HG03439 (cell line): ENCODE measurements around the gene CD81.

Source experiments
- ATAC-seq: cut with Tn5 transposase; IDR thresholded peaks from one replicate; pipeline ENCODE4 v1.9.1; 2021; ENCODE audit warnings: mild to moderate bottlenecking, moderate library complexity; ENCODE audit not compliant: unreplicated experiment

Gene CD81

GRCh38 chr11:2400762-2401435, 23.8 kb downstream of the CD81 start:
- peak; percentile 10 for ATAC-seq

GRCh38 chr11:2401436-2401984, 24.4 kb downstream of the CD81 start:
- ATAC-seq = no peak

- ATAC-seq = no peak
Measured at GRCh38 chr11:2402106-2402505, 25.0 kb downstream of the CD81 start.

- ATAC-seq = no peak
Measured at GRCh38 chr11:2402890-2403645, 26.0 kb downstream of the CD81 start.

GRCh38 chr11:2404735-2405196, 27.7 kb downstream of the CD81 start:
- no peak for ATAC-seq

- ATAC-seq = no peak
Measured at GRCh38 chr11:2406451-2406850, 29.3 kb downstream of the CD81 start.

- ATAC-seq = no peak
Measured at GRCh38 chr11:2406878-2407410, 29.8 kb downstream of the CD81 start.

- no peak for ATAC-seq
Measured at GRCh38 chr11:2408671-2409070, 31.6 kb downstream of the CD81 start.

GRCh38 chr11:2409126-2409525, 32.0 kb downstream of the CD81 start:
- no peak for ATAC-seq

- no peak for ATAC-seq
Measured at GRCh38 chr11:2409611-2410468, 32.7 kb downstream of the CD81 start.

- ATAC-seq = no peak
Measured at GRCh38 chr11:2410616-2411015, 33.5 kb downstream of the CD81 start.

- ATAC-seq = no peak
Measured at GRCh38 chr11:2411446-2412305, 34.6 kb downstream of the CD81 start.

GRCh38 chr11:2412323-2412722, 35.2 kb downstream of the CD81 start:
- no peak for ATAC-seq

- no peak for ATAC-seq
Measured at GRCh38 chr11:2413742-2414579, 36.9 kb downstream of the CD81 start.

- no peak for ATAC-seq
Measured at GRCh38 chr11:2414616-2415015, 37.5 kb downstream of the CD81 start.

GRCh38 chr11:2415171-2415570, 38.1 kb downstream of the CD81 start:
- ATAC-seq = no peak

GRCh38 chr11:2415601-2416380, 38.7 kb downstream of the CD81 start:
- no peak for ATAC-seq

GRCh38 chr11:2416765-2417164, 39.7 kb downstream of the CD81 start:
- no peak for ATAC-seq
